Suprapubic skin (tissue), 4 donors: ENCODE measurements around the gene CLEC5A. TPM values are rescaled to one million over a fixed set of nuclear protein-coding genes. Genes with fewer than 3 reads are reported as not detected.
"Not testable (repeated sequence)": the region's sequence is repeated elsewhere in the genome, so short reads cannot be mapped to it uniquely, and the experiment has no call there.

ENCODE experiments used
- DNase-seq, 2 donors: peaks; one replicate each; pipeline ENCODE4 v3.0.0-alpha.2; 2019; ENCODE audit warnings: low spot score in 2 of 2
- H3K27ac ChIP-seq: fragments of 200-600 bp; sonication (generic); one replicate; pipeline ENCODE4 v1.5.1; 2019
- H3K27me3 ChIP-seq: fragments of 200-600 bp; sonication (generic); one replicate; pipeline ENCODE4 v1.5.1; 2019
- H3K36me3 ChIP-seq: fragments of 200-600 bp; sonication (generic); one replicate; pipeline ENCODE4 v1.5.1; 2019
- H3K4me1 ChIP-seq: fragments of 200-600 bp; sonication (generic); one replicate; pipeline ENCODE4 v1.5.1; 2019
- H3K4me3 ChIP-seq: fragments of 200-600 bp; sonication (generic); one replicate; pipeline ENCODE4 v1.5.1; 2019; ENCODE audit warnings: mild to moderate bottlenecking
- H3K9me3 ChIP-seq: fragments of 200-600 bp; sonication (generic); one replicate; pipeline ENCODE4 v1.5.1; 2019
- EP300 ChIP-seq: sonication (generic); formaldehyde crosslinking; IDR thresholded peaks from one replicate; pipeline ENCODE4 v1.6.1; 2017; ENCODE audit warnings: antibody characterized with exemption
- POLR2A ChIP-seq, 2 donors: fragments of 450-650 bp; IDR thresholded peaks; one replicate each; pipeline ENCODE4 v1.6.1; 2017; ENCODE audit warnings: antibody characterized with exemption in 2 of 2, mild to moderate bottlenecking in 2 of 2, moderate library complexity in 2 of 2
- POLR2AphosphoS5 ChIP-seq, 3 donors: sonication (generic); formaldehyde crosslinking; IDR thresholded peaks; one replicate each; pipeline ENCODE4 v1.6.1; 2017; ENCODE audit warnings: antibody characterized with exemption in 3 of 3
- WGBS: methylation state at CpG from one replicate; pipeline ENCODE4 v1.1.5; 2018; 5-methylcytosine and 5-hydroxymethylcytosine counted together
- total RNA-seq, 4 donors: library from RNA; depleted of rRNA; stranded (reverse); fragments of >200 nt; gene quantifications; one replicate each; pipeline ENCODE4 v1.1.0, GENCODE V29; 2016
- TF ChIP-seq, protein P1 (sequence below), 2 donors: fragments of 200-600 bp in 1 of 2; fragments of 450-650 bp in 1 of 2; sonication (generic) in 1 of 2; IDR thresholded peaks; one replicate each; pipeline ENCODE4 v1.5.1; 2016 to 2019; ENCODE audit warnings: antibody characterized with exemption in 2 of 2, mild to moderate bottlenecking in 1 of 2, moderate library complexity in 1 of 2

The CLEC5A gene
- total RNA-seq, 4 donors from 2014 or later = 2.2 to 5.4 (median 3.9) TPM

DNA sequence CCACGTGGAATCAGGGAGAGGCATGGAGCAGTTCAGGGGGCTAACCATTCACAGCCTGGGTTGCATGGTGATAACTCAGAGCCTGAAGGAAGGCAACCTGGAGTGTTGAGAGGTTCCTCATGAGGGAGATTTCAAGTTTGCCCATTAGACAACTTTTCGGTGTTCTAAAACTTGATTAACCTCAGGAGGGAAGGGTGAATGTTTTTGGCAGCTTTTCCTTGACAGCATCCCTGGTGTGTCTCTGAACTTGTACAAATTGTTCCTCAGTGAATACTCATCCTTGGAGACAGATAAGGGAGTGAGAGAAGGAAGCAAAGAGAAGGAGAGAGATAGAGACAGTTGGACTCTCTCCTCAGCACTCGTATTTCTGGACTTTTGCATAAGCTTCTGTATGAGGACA is 30.7 kb downstream of the CLEC5A start, which contains the start of gene OR9A4:
TSS of gene OR9A4 (plus strand) at position 301 of the 400 bp plus-strand sequence. CDS start 2,477 bp downstream, outside the sequence.
- Histone ChIP-seq H3K4me3 (no peak within 1 kb of the TSS), H3K27me3 (no peaks in the 10 kb centered on the region), H3K36me3 (no peaks in the 10 kb centered on the region), H3K4me1 (no peaks in the 10 kb centered on the region), H3K9me3 (no peaks in the 10 kb centered on the region), H3K27ac (no peak within 1 kb of the TSS)
- no peak for DNase-seq
- WGBS = 84% methylated on average over 3 of the region's 3 CpGs
- TF ChIP-seq POLR2AphosphoS5 (IDR thresholded peaks at IDR 0.05) (no peak), POLR2A (IDR thresholded peaks at IDR 0.05) (no peak)
- TF ChIP-seq, protein P1, sequence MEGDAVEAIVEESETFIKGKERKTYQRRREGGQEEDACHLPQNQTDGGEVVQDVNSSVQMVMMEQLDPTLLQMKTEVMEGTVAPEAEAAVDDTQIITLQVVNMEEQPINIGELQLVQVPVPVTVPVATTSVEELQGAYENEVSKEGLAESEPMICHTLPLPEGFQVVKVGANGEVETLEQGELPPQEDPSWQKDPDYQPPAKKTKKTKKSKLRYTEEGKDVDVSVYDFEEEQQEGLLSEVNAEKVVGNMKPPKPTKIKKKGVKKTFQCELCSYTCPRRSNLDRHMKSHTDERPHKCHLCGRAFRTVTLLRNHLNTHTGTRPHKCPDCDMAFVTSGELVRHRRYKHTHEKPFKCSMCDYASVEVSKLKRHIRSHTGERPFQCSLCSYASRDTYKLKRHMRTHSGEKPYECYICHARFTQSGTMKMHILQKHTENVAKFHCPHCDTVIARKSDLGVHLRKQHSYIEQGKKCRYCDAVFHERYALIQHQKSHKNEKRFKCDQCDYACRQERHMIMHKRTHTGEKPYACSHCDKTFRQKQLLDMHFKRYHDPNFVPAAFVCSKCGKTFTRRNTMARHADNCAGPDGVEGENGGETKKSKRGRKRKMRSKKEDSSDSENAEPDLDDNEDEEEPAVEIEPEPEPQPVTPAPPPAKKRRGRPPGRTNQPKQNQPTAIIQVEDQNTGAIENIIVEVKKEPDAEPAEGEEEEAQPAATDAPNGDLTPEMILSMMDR (IDR thresholded peaks at IDR 0.05) = no peak

DNA sequence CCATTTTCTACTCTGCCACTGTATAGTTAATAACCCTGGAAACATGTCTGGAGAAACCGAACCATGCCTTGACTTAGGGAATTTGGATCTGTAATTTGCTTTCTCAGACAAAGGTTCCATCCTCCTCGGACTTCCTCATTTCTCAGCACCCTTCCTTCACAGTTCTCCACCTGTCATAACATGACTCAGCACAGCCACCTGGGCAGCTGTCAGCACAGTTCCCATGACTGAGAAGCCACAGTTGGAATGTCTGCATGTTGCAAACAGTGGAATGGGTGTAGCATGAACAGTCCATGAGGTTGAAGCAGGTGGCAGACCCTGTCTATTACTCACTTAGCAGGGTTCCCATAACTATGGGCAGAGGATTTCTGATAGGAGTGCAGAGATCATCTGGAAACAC is 31.2 kb downstream of the CLEC5A start:
- H3K36me3 ChIP-seq = no peaks in the 10 kb centered on the region
- H3K27ac ChIP-seq = no peak overlapping the region
- WGBS = 47% methylated on average over 2 of the region's 2 CpGs
- no peak overlapping the region for H3K4me3 ChIP-seq
- TF ChIP-seq POLR2A (IDR thresholded peaks at IDR 0.05) (no peak), EP300 (no peak), POLR2AphosphoS5 (IDR thresholded peaks at IDR 0.05) (no peak)
- TF ChIP-seq, protein P1 (IDR thresholded peaks at IDR 0.05) = no peak
- no peak for DNase-seq
- no peaks in the 10 kb centered on the region for H3K9me3 ChIP-seq
- no peaks in the 10 kb centered on the region for H3K4me1 ChIP-seq
- H3K27me3 ChIP-seq = no peaks in the 10 kb centered on the region

DNA sequence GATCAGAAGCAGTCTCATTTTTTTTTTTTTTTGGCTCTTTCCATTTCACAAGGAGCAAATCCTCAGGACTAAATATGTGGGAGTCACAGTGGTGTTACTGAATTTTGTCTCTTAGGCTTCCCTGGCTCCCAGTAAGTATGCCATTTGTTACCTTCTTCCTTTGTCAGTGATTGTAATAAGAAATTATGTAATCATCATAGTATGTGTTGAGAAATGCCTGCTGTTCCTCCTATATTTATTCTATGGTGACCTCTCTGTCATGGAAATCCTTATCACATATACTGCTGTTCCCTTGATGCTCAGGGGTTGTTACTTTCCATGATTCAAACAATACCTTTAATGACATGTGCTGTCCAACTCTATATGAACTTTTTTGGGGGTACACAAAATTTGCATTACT is 35.4 kb downstream of the CLEC5A start:
- TF ChIP-seq, protein P1 (IDR thresholded peaks at IDR 0.05) = no peak
- TF ChIP-seq POLR2AphosphoS5 (IDR thresholded peaks at IDR 0.05) (no peak), EP300 (no peak), POLR2A (IDR thresholded peaks at IDR 0.05) (no peak)

DNA sequence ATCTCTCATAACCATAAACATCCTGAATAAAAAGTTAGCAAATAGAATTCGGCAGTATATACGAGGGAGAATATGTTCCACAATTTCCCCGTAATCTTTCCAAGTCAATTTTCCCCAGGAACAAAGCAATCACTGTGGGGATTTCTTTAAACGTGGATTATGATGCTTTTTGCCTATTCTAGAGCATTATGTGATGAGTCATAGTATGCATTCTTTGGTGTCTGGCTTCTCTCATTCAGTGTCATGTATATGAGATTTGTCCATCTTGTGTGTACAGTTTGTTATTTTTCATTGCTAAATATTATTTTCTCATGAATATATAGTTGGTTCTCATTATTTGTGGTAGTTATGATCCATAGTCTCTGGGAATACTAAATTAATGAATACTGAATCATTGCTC is 40.5 kb downstream of the CLEC5A start:
- Histone ChIP-seq H3K4me1 (no peaks in the 10 kb centered on the region), H3K36me3 (no peaks in the 10 kb centered on the region), H3K9me3 (no peaks in the 10 kb centered on the region), H3K27me3 (no peaks in the 10 kb centered on the region), H3K27ac (no peak overlapping the region), H3K4me3 (no peak overlapping the region)
- DNase-seq = no peak
- TF ChIP-seq, protein P1 (IDR thresholded peaks at IDR 0.05) = no peak
- TF ChIP-seq EP300 = no peak
- no peak for TF ChIP-seq POLR2A (IDR thresholded peaks at IDR 0.05)
- TF ChIP-seq POLR2AphosphoS5 (IDR thresholded peaks at IDR 0.05) = no peak
- WGBS = 76% methylated on average over 4 of the region's 4 CpGs

More for the DNA sequence above, 35.4 kb downstream of the CLEC5A start:
- Histone ChIP-seq H3K27ac (no peak overlapping the region), H3K27me3 (no peaks in the 10 kb centered on the region), H3K4me3 (no peak overlapping the region), H3K36me3 (no peaks in the 10 kb centered on the region), H3K4me1 (no peaks in the 10 kb centered on the region), H3K9me3 (no peaks in the 10 kb centered on the region)
- no peak for DNase-seq

DNA sequence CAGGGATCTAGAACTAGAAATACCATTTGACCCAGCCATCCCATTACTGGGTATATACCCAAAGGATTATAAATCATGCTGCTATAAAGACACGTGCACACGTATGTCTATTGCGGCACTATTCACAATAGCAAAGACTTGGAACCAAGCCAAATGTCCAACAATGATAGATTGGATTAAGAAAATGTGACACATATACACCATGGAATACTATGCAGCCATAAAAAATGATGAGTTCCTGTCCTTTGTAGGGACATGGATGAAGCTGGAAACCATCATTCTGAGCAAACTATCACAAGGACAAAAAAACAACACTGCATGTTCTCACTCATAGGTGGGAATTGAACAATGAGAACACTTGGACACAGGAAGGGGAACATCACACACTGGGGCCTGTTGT is 47.4 kb downstream of the CLEC5A start:
- H3K27me3 ChIP-seq, H3K4me3 ChIP-seq, H3K36me3 ChIP-seq, H3K4me1 ChIP-seq, H3K27ac ChIP-seq, DNase-seq, H3K9me3 ChIP-seq: not testable (repeated sequence)
- 97% methylated on average over 3 of the region's 3 CpGs for WGBS

DNA sequence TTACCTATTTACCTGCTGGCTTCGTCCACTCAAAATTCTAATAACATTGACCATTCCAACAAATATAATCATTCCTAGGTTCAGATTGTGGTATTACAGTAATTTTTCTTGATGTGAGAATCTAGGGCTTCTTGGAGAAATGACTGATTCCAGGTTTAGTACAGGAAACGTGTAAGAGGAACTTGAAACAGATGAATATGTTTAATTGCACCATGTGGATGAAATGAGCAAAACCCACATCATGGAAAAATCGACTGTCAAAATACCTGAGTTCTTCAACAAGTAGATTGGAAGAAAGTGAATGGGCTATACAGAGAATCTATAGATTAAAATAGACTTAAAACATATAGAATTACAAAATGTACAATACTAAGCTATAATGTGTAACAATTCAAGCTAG is 55.4 kb downstream of the CLEC5A start:
- Histone ChIP-seq H3K4me3 (no peak overlapping the region), H3K27me3 (no peaks in the 10 kb centered on the region), H3K27ac (no peak overlapping the region), H3K9me3 (no peaks in the 10 kb centered on the region), H3K36me3 (no peaks in the 10 kb centered on the region), H3K4me1 (no peaks in the 10 kb centered on the region)
- no peak for DNase-seq
- 73% methylated on average over 3 of the region's 3 CpGs for WGBS
- TF ChIP-seq, protein P1 (IDR thresholded peaks at IDR 0.05) = no peak
- TF ChIP-seq EP300 (no peak), POLR2A (IDR thresholded peaks at IDR 0.05) (no peak), POLR2AphosphoS5 (IDR thresholded peaks at IDR 0.05) (no peak)
